PC-9 (cell line): ENCODE results near the gene BCAS3. TPM values are rescaled to one million over a fixed set of nuclear protein-coding genes. Genes with fewer than 3 reads are reported as not detected.

Experiments used
- BruUV-seq: library from RNA; stranded (reverse); fragments of 400-500 nt; replicated peaks from 2 replicates; lab custom pipeline; 2021; lab: Mats Ljungman, UMichigan
- CTCF ChIA-PET: fragments of 300-600 bp; sonication (Branson Sonifier 250); formaldehyde crosslinking; loops from one replicate; lab custom pipeline; 2022; ENCODE audit warnings: antibody characterized with exemption; lab: Charles Lee
- POLR2A ChIA-PET: fragments of 300-600 bp; sonication (Branson Sonifier 250); formaldehyde crosslinking; loops from one replicate; lab custom pipeline; 2022; ENCODE audit warnings: antibody characterized with exemption; ENCODE audit not compliant: unreplicated experiment; lab: Charles Lee
- DNase-seq, 2 experiments: peaks; one replicate each; pipeline versions ENCODE4 v3.0.0 to v3.0.0-alpha.2; 2015 to 2022; ENCODE audit warnings: mixed read lengths in 1 of 2
- H2AFZ ChIP-seq: fragments of 200-600 bp; sonication (generic); 2 replicates; pipeline ENCODE4 v1.8.1; 2017; ENCODE audit warnings: antibody characterized with exemption
- H3F3A ChIP-seq: fragments of 200-600 bp; sonication (generic); 2 replicates; pipeline ENCODE4 v1.8.1; 2017; ENCODE audit warnings: antibody characterized with exemption, mild to moderate bottlenecking, low read depth; ENCODE audit not compliant: insufficient read depth
- H3K27ac ChIP-seq: fragments of 200-600 bp; sonication (generic); 2 replicates; pipeline ENCODE4 v1.6.1; 2016; ENCODE audit warnings: mixed run types
- H3K27me3 ChIP-seq: fragments of 200-600 bp; sonication (generic); 2 replicates; pipeline ENCODE4 v1.6.1; 2016; ENCODE audit warnings: low read depth, mixed run types; ENCODE audit not compliant: insufficient read depth
- H3K36me3 ChIP-seq: fragments of 200-600 bp; sonication (generic); 2 replicates; pipeline ENCODE4 v1.6.1; 2016; ENCODE audit warnings: low read depth, mixed run types
- H3K4me1 ChIP-seq: fragments of 200-600 bp; sonication (generic); replicated peaks from 2 replicates; pipeline ENCODE4 v1.6.1; 2016; ENCODE audit warnings: mixed run types; ENCODE audit not compliant: insufficient read depth
- H3K4me2 ChIP-seq: fragments of 200-600 bp; sonication (generic); 2 replicates; pipeline ENCODE4 v1.6.1; 2017; ENCODE audit warnings: mixed run types
- H3K4me3 ChIP-seq: fragments of 200-600 bp; sonication (generic); 2 replicates; pipeline ENCODE4 v1.6.1; 2016; ENCODE audit warnings: mixed run types
- H3K79me2 ChIP-seq: fragments of 200-600 bp; sonication (generic); 2 replicates; pipeline ENCODE4 v1.6.1; 2017; ENCODE audit warnings: low read depth, mixed run types
- H3K9me2 ChIP-seq: fragments of 200-600 bp; sonication (generic); 2 replicates; pipeline ENCODE4 v1.8.1; 2017; ENCODE audit warnings: mild to moderate bottlenecking; ENCODE audit not compliant: insufficient read depth
- H3K9me3 ChIP-seq: fragments of 200-600 bp; sonication (generic); 2 replicates; pipeline ENCODE4 v1.8.1; 2016; ENCODE audit warnings: low read depth; ENCODE audit not compliant: insufficient read depth
- H4K20me1 ChIP-seq: fragments of 200-600 bp; sonication (generic); 2 replicates; pipeline ENCODE4 v1.8.1; 2017; ENCODE audit not compliant: insufficient read depth
- EZH2 ChIP-seq: fragments of 200-600 bp; sonication (generic); IDR thresholded peaks from 2 replicates; pipeline ENCODE4 v1.8.0; 2017; ENCODE audit warnings: antibody characterized with exemption, low read depth
- intact Hi-C: fragments of 100-400 bp; cut with micrococcal nuclease; formaldehyde crosslinking; loops from one replicate; pipeline ENCODE4 v1.10.0; 2022; ENCODE audit not compliant: unreplicated experiment
- total RNA-seq: library from RNA; stranded (reverse); gene quantifications from 2 replicates; pipeline ENCODE4 v1.2.3, GENCODE V29; 2021
- TF ChIP-seq, protein P1 (sequence below): fragments of 200-600 bp; sonication (generic); conservative IDR thresholded peaks from 2 replicates; pipeline ENCODE4 v1.6.1; 2017; ENCODE audit warnings: mixed run types, antibody characterized with exemption, mild to moderate bottlenecking, moderate library complexity

The BCAS3 gene
- total RNA-seq, 1 experiment from 2014 or later = 26.0 TPM

DNA sequence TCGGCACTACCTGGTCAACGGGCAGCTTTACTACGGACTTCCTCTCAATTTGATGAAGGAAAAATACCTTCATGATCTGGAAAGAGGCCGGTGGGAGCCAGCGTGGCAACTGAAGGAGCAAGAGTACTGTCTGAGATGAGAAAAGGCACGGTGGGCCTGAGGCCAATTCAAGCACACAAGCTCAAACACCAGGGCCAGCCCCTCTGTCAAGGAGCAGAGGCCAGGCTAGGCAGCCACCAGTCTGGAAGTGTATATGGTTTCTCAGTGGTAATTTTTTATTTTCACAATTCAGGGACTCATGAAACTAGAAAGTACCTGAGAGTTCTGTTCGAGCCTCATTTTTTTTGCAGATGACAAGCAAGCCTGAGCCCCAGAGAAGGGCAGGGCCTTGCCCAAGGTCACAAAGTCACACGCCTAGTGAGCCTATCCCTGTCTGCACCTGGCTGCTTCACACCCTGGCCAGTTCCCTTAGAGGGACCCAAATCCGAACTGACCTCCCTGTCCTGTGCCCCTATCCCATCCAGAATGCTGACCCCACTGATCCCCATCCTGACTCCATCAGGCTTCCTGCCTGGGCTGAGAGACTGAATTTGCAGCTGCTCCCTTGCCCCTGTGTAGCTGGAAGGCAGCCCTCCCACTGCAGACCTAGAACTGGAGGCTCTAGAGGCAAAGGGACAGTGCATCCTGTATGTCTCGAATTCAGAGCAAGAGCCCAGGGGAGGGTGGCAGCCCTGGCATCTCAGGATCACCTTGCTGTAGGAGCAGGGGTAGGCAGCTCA is 717.2 kb downstream of the BCAS3 start:
- TF ChIP-seq, protein P1, sequence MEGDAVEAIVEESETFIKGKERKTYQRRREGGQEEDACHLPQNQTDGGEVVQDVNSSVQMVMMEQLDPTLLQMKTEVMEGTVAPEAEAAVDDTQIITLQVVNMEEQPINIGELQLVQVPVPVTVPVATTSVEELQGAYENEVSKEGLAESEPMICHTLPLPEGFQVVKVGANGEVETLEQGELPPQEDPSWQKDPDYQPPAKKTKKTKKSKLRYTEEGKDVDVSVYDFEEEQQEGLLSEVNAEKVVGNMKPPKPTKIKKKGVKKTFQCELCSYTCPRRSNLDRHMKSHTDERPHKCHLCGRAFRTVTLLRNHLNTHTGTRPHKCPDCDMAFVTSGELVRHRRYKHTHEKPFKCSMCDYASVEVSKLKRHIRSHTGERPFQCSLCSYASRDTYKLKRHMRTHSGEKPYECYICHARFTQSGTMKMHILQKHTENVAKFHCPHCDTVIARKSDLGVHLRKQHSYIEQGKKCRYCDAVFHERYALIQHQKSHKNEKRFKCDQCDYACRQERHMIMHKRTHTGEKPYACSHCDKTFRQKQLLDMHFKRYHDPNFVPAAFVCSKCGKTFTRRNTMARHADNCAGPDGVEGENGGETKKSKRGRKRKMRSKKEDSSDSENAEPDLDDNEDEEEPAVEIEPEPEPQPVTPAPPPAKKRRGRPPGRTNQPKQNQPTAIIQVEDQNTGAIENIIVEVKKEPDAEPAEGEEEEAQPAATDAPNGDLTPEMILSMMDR = no peak
- TF ChIP-seq EZH2 = no peak
- H3K9me3 ChIP-seq = no peaks in the 10 kb centered on the region
- no peak overlapping the region for H2AFZ ChIP-seq
- intact Hi-C loops = no loop called here
- BruUV-seq = no TSS peak
- 0 out of 2 replicates have a peak, but pooled peaks cover 6% of the 10 kb centered on the region for H3K4me1 ChIP-seq
- no peak overlapping the region for H3K27ac ChIP-seq
- peaks cover 6% of the 10 kb centered on the region; the same call in 1 of the 2 replicates for H3F3A ChIP-seq
- no peaks in the 10 kb centered on the region for H3K79me2 ChIP-seq
- H3K36me3 ChIP-seq = no peaks in the 10 kb centered on the region
- no peak overlapping the region for H3K4me3 ChIP-seq
- ChIA-PET CTCF (no interaction called here), POLR2A (no interaction called here)
- no peaks in the 10 kb centered on the region for H4K20me1 ChIP-seq
- H3K4me2 ChIP-seq = no peak overlapping the region
- no peak for DNase-seq
- no peaks in the 10 kb centered on the region for H3K27me3 ChIP-seq
- no peaks in the 10 kb centered on the region for H3K9me2 ChIP-seq

DNA sequence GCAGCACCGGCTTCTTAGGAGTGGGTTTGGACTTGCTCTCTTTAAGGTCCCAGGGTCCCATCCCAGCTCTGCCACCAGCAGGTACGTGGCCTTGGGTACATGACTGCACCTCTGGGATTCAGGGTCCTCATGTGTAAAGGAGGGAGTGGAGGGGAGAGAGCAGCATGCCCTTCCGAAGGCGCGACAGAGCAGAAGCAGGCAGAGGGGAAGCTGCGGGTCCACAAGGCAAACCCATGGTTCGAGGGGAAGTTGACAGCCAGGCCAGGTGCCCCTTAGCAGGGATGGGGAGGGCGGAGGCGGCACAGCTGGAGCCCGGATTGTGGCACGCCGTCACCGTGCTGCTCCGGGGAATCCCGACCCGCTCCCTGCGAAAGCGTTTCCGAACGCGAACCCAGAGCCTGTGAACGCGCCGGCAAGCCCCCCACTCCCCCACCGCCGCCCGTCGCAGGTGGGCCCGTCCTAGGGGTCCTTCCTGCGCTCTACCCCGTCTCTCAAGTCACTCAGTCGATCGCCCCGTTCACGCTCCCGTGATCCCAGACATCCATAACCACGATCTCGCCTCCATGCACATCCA is 717.8 kb downstream of the BCAS3 start:
- CTCF ChIA-PET = no interaction called here
- intact Hi-C loops = no loop called here
- H2AFZ ChIP-seq = no peak overlapping the region

DNA sequence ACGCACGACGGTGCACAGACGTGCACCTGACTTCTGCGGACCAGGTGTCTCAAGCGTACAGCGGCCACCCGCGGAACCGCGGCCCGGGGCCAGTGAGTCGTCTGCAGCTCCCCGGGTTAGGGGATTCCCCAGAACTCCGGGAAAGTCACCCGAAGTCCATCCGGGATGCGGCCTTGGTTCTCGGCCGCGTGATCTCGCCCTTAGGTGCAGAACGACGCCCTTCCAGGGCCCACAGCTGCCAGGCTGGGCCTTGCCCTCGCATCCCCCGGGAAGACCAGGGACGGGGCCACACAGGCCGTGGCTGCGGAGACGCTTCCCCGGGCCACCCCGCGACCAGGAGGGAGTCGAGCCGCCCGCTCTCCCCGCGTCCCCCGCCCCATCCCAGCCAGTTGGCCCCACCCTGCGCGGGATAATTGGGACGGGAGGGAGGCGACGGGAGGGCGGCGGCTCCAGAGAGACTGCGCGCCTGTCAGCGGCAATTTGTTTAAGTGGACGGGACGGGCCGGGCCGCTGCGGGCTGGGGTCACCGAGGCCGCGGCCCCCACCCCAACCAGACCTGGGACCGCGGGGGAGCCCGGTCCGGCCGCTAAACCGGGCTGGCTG is 718.4 kb downstream of the BCAS3 start:
- peaks cover 6% of the 10 kb centered on the region; the same call in 1 of the 2 replicates for H3F3A ChIP-seq
- ChIA-PET POLR2A (no interaction called here), CTCF (no interaction called here)
- H3K36me3 ChIP-seq = no peaks in the 10 kb centered on the region
- no peaks in the 10 kb centered on the region for H3K79me2 ChIP-seq
- no TSS peak for BruUV-seq
- no peak overlapping the region for H3K4me3 ChIP-seq
- no peaks in the 10 kb centered on the region for H3K9me3 ChIP-seq
- no peak overlapping the region for H2AFZ ChIP-seq
- H3K27ac ChIP-seq = no peak overlapping the region
- DNase-seq = no peak
- no peak overlapping the region for H3K4me2 ChIP-seq
- intact Hi-C loops = no loop called here
- H4K20me1 ChIP-seq = no peaks in the 10 kb centered on the region
- no peaks in the 10 kb centered on the region for H3K9me2 ChIP-seq
- H3K4me1 ChIP-seq = peaks cover 6% of the 10 kb centered on the region; the same call in 1 of the 2 replicates
- no peaks in the 10 kb centered on the region for H3K27me3 ChIP-seq
- no peak for TF ChIP-seq EZH2
- TF ChIP-seq, protein P1 = no peak

More for the DNA sequence above, 717.8 kb downstream of the BCAS3 start:
- Histone ChIP-seq H3F3A (peaks cover 6% of the 10 kb centered on the region; the same call in 1 of the 2 replicates), H3K79me2 (no peaks in the 10 kb centered on the region), H3K4me2 (no peak overlapping the region), H3K9me3 (no peaks in the 10 kb centered on the region), H3K27me3 (no peaks in the 10 kb centered on the region), H3K36me3 (no peaks in the 10 kb centered on the region), H4K20me1 (no peaks in the 10 kb centered on the region), H3K27ac (no peak overlapping the region), H3K4me1 (0 out of 2 replicates have a peak, but pooled peaks cover 6% of the 10 kb centered on the region), H3K9me2 (no peaks in the 10 kb centered on the region), H3K4me3 (no peak overlapping the region)
- DNase-seq = no peak
- POLR2A ChIA-PET = no interaction called here
- no TSS peak for BruUV-seq
- TF ChIP-seq EZH2 = no peak
- TF ChIP-seq, protein P1 = no peak
